BE2C (cell line): Measurements from ENCODE around the gene MYO9B.

Experiments used
- DNase-seq: peaks from one replicate; pipeline ENCODE4 v3.0.0-alpha.2; 2020
- H3K27me3 ChIP-seq: fragments of 250-450 bp; sonication (Bioruptor Pico); 2 replicates; pipeline ENCODE4 v1.5.1; 2020; ENCODE audit warnings: mild to moderate bottlenecking
- H3K36me3 ChIP-seq: fragments of 250-450 bp; sonication (Bioruptor Pico); 2 replicates; pipeline ENCODE4 v1.5.1; 2020; ENCODE audit warnings: mild to moderate bottlenecking
- H3K4me1 ChIP-seq: fragments of 250-450 bp; sonication (Bioruptor Pico); 2 replicates; pipeline ENCODE4 v1.5.1; 2020
- H3K4me3 ChIP-seq: 2 replicates; pipeline ENCODE4 v1.5.1; 2011; ENCODE audit warnings: low read depth, low read length
- H3K9me3 ChIP-seq: fragments of 250-450 bp; sonication (Bioruptor Pico); 2 replicates; pipeline ENCODE4 v1.5.1; 2020
- CTCF ChIP-seq: IDR thresholded peaks from 2 replicates; pipeline ENCODE4 v1.5.1; 2012; ENCODE audit warnings: mild to moderate bottlenecking, low read depth, low read length

The MYO9B gene

GRCh38 chr19:17148130-17148529 is 72.6 kb downstream of the MYO9B start:
- Histone ChIP-seq H3K9me3 (no peaks in the 10 kb centered on the region), H3K4me3 (no peak overlapping the region), H3K27me3 (no peaks in the 10 kb centered on the region), H3K36me3 (peaks cover 2% of the 10 kb centered on the region; the same call in 1 of the 2 replicates), H3K4me1 (no peaks in the 10 kb centered on the region)
- DNase-seq, result no peak
- TF ChIP-seq CTCF, result no peak

- H3K4me3 ChIP-seq, result no peak overlapping the region
- no peak for TF ChIP-seq CTCF
- H3K27me3 ChIP-seq, result no peaks in the 10 kb centered on the region
- no peaks in the 10 kb centered on the region for H3K9me3 ChIP-seq
- DNase-seq, result no peak
- H3K36me3 ChIP-seq, result peaks cover 6% of the 10 kb centered on the region; the same call in 1 of the 2 replicates
- H3K4me1 ChIP-seq, result no peaks in the 10 kb centered on the region
Observed at GRCh38 chr19:17149393-17150135, 74.0 kb downstream of the MYO9B start.

- DNase-seq, result no peak
- peaks cover 10% of the 10 kb centered on the region; the same call in 1 of the 2 replicates for H3K36me3 ChIP-seq
- no peaks in the 10 kb centered on the region for H3K27me3 ChIP-seq
- H3K9me3 ChIP-seq, result no peaks in the 10 kb centered on the region
- no peaks in the 10 kb centered on the region for H3K4me1 ChIP-seq
- TF ChIP-seq CTCF, result no peak
- no peak overlapping the region for H3K4me3 ChIP-seq
Observed at GRCh38 chr19:17153996-17154395, 78.4 kb downstream of the MYO9B start.

GRCh38 chr19:17155251-17155650 is 79.7 kb downstream of the MYO9B start:
- DNase-seq, result no peak
- no peaks in the 10 kb centered on the region for H3K4me1 ChIP-seq
- peaks cover 10% of the 10 kb centered on the region; the same call in 1 of the 2 replicates for H3K36me3 ChIP-seq
- no peaks in the 10 kb centered on the region for H3K9me3 ChIP-seq
- no peaks in the 10 kb centered on the region for H3K27me3 ChIP-seq
- H3K4me3 ChIP-seq, result no peak overlapping the region
- no peak for TF ChIP-seq CTCF

- Histone ChIP-seq H3K9me3 (no peaks in the 10 kb centered on the region), H3K36me3 (peaks cover 10% of the 10 kb centered on the region; the same call in 1 of the 2 replicates), H3K4me1 (no peaks in the 10 kb centered on the region), H3K4me3 (no peak overlapping the region), H3K27me3 (no peaks in the 10 kb centered on the region)
- no peak for DNase-seq
- no peak for TF ChIP-seq CTCF
Observed at GRCh38 chr19:17156296-17156946, 80.8 kb downstream of the MYO9B start.

GRCh38 chr19:17156947-17157302 is 81.3 kb downstream of the MYO9B start:
- peaks cover 10% of the 10 kb centered on the region; the same call in 1 of the 2 replicates for H3K36me3 ChIP-seq
- TF ChIP-seq CTCF, result no peak
- no peaks in the 10 kb centered on the region for H3K27me3 ChIP-seq
- no peak overlapping the region for H3K4me3 ChIP-seq
- DNase-seq, result no peak
- H3K9me3 ChIP-seq, result no peaks in the 10 kb centered on the region
- no peaks in the 10 kb centered on the region for H3K4me1 ChIP-seq
